ENCODE measurements around the gene NTM.

GRCh38 chr11:131474947-131475346, 104.5 kb downstream of the NTM start:
- TF ChIP-seq CTCF (IDR thresholded peaks at IDR 0.05; ENCODE audit: insufficient read depth, low read length) (no peak), SPI1 (IDR thresholded peaks at IDR 0.05; ENCODE audit: borderline replicate concordance, low read depth) (peak; percentile 42; the same call in 1 of the 2 replicates), POLR2AphosphoS5 (IDR thresholded peaks at IDR 0.05; ENCODE audit: low read depth) (no peak), GABPA (IDR thresholded peaks at IDR 0.05; ENCODE audit: low read depth) (no peak)
